Skeletal muscle cell (primary cell): ENCODE measurements around the gene TRABD2B.

Experiments used
- DNase-seq: peaks from one replicate; pipeline ENCODE4 v3.0.0-alpha.2; 2010; ENCODE audit warnings: low read depth
- H3K4me3 ChIP-seq: 2 replicates; pipeline ENCODE4 v1.5.1; 2011; ENCODE audit warnings: low read depth, mild to moderate bottlenecking, control low read depth, low read length, moderate library complexity

TRABD2B gene

DNA sequence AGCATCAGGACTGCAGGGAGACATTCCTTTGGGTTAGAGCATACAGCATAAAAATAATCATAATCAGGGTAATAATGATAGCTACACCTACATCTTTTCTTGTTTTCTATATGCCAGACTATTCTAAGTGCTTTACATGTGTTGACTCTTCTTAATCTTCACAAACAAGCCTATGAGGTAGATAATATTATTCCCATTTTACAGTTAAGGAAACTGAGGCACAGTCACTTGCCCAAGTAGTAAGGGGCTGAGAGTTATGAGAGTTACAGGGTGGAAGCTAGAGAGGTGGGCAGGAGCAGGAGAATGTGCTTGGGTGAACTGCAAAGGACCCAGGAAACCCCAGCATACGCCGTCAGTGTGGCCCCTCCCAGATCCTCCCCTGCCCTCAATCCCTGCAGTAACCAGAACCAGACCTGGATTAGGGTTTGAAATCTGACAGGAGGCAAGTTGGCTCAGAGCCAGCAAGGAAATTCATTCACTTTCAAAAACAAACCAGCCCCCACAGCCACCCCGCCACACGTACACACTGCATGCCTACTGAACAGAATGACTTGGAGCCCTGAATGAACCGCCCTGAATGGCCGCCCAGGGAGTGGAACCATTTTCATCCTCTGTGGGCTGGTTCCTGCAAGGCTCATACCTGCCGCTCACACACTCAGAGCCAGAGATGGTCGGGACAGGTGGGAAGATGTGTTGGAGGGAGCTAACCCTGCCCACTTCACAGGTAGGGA, 126.1 kb downstream of the TRABD2B start:
- no peak for DNase-seq
- H3K4me3 ChIP-seq: no peak overlapping the region

DNA sequence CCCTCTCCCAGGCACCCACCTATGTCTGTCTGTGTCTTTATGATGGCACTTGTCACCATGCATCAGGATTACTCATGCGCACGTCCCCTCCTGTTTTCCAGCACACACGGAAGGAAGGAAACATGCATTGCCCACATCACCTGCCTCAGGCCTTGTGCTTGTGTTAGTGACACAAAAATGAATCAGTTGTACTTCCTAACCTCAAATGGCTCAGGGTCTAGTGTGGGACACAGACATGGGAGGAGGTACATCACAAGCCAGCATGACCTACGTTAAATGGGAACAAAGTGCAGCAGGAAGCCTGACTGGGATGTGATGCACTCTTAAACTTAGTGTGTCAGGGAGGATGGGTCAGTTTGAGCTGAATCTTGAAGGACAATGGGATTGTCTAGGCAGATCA, 126.7 kb downstream of the TRABD2B start:
- no peak overlapping the region for H3K4me3 ChIP-seq
- DNase-seq: no peak

DNA sequence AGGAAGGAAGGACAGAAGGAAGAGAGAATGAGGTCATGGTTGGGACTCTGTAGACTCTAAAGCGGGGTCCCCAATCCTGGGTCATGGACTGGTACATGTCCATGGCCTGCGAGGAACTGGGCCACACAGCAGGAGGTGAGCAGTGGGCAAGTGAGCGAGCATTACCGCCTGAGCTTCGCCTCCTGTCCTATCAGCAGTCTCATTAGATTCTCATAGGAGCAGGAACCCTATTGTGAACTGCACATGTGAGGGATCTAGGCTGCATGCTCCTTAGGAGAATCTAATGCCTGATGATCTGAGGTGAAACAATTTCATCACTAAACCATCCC, 128.9 kb downstream of the TRABD2B start:
- no peak overlapping the region for H3K4me3 ChIP-seq
- no peak for DNase-seq

DNA sequence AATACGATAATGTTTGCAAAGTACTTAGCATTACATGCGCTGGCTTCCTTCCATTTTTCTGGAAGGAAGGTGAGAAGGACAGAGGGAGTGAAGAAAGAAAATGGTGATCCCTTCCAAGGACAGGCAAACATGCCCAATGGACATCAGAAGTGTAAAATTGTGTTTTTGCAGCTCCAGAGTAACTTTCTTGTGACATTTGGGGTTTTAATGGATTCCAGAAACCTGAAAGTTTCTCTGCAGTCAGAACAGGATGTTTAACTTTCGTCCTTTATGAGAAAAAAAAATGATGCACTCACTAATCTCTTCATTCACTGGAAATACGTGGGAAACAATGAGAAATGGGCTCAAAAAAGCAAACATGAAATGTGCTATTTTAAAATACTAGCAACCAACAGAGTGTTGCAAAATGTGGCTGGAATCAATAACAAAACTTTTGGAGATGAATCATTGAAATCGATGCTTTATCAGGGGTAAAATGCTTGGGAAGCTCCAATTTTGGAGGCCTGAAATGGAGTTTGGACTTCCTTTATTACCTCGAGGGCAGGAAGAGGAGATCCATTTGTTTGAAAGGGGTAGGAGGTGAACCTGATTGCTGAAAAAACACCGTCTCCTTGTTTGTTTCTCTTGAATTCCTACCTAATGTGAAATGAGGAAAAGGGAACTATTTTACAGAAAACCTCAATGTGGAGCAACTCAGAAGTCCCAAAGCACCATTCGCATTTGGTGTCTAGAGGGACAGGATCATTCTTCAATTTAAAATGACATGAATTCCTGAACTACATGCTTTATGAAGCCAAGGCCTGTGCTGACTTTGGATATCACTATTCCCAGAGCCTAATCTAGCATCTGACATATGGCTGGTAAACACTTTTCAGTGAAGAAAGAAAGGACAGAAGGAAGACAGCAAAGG, 129.5 kb downstream of the TRABD2B start:
- DNase-seq: no peak
- H3K4me3 ChIP-seq: no peak overlapping the region

DNA sequence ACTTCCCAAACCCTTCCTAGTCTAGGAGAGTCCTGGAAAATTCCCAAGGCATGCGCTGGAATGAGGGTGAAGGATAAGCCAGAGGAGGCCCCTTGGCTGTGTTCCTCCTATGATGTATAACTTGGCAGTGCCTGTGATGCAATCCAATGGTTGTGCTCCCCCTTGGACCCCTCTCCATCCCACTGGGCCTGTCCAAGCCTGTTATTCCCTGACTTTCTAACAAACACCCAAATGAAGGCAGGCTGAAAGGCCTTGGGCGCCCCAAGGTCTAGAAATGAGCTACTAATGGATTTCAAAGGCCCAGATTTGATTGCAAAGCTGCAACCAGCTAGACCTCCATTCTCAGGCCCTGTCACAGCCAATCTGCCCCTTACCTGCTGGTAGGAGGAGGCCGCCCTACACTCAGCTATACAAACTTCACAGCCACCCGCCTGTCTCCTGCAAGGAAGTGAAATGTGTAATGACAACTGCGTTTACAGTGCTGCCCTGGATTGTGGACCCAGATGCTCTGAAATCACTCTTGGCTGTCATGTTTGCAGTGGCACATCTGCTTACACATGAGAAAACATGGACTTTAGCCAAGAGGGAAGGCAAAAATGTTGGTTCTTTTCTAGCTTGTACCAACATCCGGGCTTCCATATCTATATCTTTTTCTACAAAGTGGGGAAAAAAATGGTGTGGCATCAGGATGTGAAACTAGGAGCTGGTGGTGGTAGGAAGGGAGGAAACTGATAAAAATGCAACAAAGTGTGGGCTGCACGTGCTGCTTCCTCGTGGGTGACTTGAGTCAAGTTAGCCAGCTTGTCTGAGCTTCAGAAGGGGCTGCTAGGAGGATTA, 130.4 kb downstream of the TRABD2B start:
- no peak for DNase-seq

DNA sequence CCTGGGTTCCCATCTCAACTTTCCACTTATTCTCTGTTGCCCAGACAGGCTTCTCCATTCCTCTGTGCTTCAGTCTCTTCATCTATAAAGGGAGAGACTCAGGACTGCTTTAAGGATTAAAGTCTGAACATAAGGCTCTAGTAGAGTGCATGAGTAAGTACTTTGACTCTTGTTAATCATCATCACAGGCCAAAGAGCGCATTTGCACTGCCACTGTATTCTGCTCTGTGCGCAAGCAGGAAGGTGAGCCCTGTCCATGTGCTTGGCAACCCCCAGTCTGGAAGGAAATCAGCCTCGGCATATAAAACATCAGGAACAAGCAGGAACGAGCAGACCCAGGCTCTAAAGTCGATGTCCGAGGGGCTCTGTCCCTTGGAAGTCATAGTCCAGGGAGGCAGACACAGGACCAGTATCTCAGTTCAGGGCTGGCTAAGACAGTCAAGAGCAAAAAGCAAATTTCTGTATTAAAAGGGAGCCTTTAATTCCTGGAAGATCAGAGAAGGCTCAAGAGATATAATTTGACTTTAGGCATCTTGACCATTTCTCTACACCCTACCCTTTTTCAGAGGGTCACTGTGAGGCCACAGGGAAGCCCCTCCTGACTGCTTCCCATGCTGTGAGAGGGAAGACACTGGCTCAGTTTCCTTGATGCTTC, 131.2 kb downstream of the TRABD2B start:
- no peak overlapping the region for H3K4me3 ChIP-seq
- no peak for DNase-seq

More for the DNA sequence above, 130.4 kb downstream of the TRABD2B start:
- no peak overlapping the region for H3K4me3 ChIP-seq

DNA sequence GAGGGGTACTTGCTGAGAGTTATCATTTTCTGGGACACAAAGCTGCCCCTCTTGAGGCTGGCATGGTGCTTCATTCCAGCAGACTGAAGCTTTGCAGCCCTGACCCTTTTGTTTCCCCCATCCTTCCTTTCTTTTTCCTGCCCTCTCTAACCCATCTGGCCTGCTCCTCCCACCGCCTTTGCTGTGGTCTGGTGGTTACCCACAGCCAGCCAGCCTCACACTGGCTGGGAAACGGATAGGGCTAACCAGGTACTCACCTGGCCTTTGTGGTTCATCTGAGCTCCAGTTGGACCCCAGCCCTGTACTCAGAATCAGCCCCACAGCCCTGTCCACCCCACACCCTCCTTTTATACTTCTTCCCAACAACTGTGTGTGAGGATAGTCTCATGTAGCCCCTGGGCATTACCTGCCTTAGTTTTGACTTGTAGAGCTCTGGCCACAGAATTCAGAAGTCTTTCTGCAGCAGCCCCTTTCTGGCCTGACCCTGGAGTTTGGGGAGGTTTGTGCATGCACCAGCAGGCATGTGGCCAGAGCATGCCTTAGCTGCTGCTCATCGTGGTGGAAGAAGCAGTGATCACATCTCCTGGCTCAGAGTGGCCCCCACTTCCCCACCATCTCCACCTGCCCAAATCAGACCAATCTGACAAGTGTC, 138.0 kb downstream of the TRABD2B start:
- H3K4me3 ChIP-seq: no peak overlapping the region
- DNase-seq: no peak

DNA sequence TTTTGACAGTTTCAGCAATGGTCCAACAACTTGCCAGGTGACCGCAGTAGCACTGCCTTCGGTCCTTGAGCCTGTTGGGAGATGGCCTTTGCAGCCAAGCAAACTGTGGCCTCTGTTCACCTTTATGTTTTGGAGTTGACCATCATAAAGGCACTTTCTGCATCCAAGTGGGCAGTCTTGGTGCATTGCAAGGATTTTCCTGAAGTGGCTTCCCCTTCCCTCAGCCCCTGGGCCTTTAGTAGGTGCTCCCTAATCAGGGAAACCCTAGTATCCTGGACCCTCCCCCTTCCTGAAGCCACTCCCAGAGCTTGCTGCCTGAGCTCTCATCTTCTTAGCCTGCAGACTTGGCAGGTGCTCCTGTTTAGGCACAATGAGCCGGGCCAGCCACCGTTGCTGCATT, 140.2 kb downstream of the TRABD2B start:
- H3K4me3 ChIP-seq: no peak overlapping the region
- no peak for DNase-seq

DNA sequence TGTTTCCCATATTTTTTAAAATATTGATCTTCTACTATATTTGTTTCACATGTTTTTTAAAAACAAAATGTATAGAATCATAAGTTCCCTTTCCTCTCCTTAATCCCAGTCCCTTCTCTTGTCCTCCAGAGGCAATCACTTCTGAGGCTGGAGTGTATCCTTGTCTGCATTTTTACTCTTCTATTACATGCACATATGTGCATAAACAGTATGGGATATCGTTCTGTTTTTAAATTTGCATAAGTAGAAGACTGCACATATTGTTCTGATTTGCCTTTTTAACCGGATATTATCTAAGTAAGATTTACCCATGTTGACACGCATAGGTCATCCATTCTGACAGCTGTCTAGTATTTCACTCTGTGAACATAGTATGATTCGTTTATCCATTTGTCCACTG, 142.0 kb downstream of the TRABD2B start:
- no peak overlapping the region for H3K4me3 ChIP-seq
- no peak for DNase-seq

DNA sequence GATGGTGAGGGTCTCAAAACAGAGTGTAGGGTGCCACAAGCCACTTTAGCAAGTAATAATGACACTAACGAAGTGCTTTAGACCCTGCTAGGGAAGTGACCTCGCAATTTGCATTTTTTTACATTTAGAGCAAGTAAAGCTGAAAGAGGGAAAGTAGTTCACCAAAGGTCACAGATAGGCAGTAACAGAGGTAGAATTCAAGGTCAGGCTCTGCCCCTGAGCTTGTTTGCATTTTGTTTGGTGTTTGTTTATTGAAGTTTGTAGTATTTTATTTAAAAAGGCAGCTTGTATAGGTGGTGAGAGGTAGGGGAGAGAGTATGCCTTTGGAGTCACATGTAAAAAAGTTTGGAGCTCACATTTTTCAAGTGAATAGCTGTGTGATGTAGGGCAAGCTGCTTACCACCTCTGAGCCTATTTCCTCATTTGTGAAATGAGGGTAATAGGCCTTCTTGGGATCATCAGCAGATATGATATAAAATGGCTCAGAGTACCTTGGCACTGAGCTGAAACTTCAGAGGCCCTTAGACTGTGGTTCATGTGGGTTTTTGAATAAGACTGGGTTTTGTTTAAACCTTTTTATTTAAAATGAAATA, 142.5 kb downstream of the TRABD2B start:
- DNase-seq: no peak
- H3K4me3 ChIP-seq: no peak overlapping the region

DNA sequence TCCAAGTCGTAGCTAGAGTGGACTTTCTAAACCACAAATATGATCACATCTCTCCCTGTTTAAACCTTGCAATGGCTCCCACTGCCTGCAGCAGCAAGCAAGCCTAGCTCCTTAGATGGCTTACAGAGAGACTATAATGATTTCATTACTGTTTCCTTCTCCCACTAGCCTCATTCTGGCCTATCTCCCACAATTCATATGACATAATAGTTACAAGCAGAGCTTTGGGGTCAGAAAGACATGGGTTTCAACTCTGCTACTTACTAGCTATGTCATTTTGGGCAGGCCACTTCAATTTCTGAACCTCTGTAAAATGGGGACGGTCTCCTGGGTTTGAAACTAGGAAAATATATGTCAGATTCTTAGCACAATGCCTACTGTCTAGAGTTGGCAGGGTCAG, 143.3 kb downstream of the TRABD2B start:
- no peak for DNase-seq
- no peak overlapping the region for H3K4me3 ChIP-seq

DNA sequence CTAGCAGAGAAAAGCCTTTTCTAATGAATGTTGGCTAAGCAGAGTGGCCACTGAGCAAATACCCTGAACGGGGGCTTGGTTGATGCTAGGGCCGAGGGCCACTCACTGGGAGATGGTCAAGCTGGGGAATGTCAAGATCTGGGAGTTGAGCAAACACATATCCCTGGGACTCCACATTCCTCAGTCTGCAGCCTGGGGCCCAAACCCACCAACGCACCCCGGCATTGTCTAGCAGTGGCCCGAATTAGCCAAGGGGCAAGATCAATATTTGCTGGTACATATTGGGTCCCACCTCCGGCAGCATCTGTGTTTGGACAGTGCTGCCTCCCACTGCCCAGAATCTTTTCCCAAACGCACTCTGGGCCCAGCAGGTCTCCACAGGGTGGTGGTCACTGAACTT, 144.1 kb downstream of the TRABD2B start:
- no peak overlapping the region for H3K4me3 ChIP-seq
- DNase-seq: no peak

DNA sequence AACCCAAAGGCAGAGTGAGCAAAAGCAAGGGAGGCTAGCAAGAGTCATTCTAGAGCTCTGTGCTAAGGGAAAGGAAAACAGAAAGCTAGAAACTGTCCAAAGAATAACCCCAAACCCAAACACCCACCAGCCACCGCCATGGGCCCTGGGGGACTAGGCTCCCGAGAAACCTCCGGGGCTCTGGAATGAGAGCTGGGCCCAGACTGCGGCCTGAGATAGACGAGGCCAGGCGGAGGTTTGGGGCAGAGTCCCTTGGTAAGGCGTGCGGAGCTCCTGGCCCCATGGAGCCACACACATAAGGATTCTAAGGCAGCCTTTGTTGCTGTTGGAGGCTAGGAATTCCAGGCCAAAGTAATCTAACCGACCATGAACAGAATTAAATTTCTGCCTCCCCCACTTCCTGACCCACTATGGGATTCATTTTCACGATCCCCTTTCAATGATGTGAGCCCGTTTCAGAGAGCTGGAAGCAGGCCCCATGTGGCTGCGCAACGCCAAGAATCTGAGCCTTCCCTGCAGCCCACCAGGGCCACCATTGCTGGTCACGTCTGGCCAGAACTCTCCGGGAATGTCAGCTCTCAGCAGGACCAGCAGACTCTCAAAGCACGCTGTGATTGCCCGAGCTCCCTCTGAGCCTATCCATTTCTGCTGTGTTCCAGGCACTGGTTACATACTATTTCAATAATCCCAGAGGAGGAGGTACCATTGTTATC, 145.0 kb downstream of the TRABD2B start:
- DNase-seq: no peak
- no peak overlapping the region for H3K4me3 ChIP-seq

DNA sequence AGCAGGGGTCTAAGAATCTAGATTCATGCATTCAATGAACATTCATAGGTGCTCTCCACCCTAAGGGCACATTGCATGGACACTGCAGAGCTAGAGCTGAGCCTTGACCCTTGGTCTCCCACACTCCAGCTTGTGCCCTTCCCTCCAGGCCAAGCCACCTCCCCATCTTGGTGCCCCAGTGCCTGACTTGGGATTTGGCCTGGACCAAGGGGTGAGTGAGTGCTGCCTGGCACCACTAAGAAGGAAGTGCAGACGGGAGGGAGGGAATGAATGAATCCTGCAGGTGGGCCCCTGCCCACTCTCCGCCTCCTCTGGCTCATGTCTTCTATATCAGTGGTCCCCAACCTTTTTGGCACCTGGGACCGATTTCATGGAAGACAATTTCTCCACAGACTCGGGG, 146.7 kb downstream of the TRABD2B start:
- DNase-seq: no peak
- H3K4me3 ChIP-seq: no peak overlapping the region

DNA sequence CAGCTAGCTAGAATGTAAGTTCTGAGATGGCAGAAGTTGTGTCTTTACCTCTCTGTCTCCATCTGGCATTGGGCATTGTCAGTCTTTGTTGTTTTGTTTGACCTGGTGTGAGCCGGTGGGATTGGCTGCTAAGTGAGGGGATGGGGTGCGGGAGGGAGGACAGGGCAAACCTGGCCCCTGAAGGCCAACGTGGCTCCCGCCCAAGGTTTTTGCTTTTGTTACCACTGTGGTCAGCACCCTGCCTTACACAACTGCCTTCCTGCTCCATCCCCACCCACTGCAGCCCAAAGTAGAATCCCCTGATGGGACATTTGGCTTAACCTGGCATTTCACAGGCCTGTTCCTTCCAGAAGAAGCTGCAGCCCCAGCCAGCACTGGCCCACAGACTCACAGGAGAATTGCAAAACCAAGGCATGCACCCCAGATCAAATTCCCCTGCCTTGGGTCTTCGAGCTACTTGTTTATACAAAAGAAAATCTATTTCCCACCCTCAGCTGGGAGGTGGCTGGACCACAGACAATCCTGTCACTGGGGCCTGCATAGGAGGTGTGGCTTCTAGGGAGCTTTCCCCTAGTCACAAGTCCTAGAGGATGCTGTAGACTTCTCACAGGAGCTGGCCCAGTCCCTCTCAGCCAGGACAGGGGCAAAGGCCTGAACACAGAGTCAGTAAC, 147.5 kb downstream of the TRABD2B start:
- H3K4me3 ChIP-seq: no peak overlapping the region
- DNase-seq: no peak

DNA sequence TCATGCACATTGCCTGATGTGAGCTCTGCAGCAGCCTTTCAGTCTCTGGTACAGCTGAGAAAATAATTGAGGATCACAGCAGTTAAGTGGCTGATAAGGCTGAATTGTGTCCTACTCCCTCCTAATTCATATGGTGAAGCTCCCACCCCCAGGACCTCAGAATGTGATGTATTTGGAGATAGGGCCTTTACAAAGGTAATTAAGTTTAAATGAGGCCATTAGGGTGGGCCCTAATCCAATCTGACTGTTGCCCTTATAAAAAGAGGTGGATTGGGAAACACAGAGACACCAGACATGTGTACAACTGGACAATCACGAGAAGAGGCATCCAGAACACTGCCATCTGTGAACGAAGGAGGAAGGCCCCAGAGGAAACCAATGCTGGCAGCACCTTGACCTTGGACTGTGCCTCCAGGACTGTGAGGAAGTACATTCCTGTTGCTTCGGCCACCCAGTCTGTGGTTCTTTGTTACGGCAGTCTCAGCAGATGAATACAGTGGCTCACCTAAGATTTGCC, 148.1 kb downstream of the TRABD2B start:
- H3K4me3 ChIP-seq: no peak overlapping the region
- DNase-seq: no peak

DNA sequence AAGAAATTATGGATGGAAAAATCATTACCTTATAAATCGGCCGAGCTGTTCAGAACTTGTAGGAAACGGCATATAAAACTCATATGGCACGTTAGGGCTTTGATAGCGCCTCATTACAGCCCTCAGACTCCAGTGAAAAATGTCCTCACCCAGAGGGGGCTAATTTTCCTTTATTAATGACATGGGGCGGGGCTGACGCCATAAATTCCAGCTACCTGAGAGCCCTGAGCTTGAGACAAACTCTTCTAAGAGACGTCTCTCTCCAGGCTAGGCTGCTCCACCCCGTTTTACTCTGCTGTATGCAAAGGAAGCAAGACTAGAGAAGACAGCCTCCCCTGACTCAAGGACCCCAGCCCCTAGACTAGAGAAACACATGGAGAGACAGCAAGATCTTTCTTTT, 149.4 kb downstream of the TRABD2B start:
- no peak for DNase-seq
- H3K4me3 ChIP-seq: no peak overlapping the region
